ENCODE data around the gene BRD1.

- no peak for TF ChIP-seq POLR2A (IDR thresholded peaks at IDR 0.05; ENCODE audit: borderline replicate concordance, extremely low read depth, insufficient read depth, insufficient read length)
- TF ChIP-seq CTCF (IDR thresholded peaks at IDR 0.05 in 2 of 3, conservative IDR thresholded peaks at IDR 0.05 in 1 of 3; ENCODE audit: borderline replicate concordance in 1 of 3, insufficient read depth in 1 of 3, low read depth in 2 of 3, low read length in 2 of 3): no peak
Observed at GRCh38 chr22:49803737-49804375, 23.8 kb downstream of the BRD1 start.
